SK-N-SH (cell line): ENCODE measurements around the gene UCMA. TPM values are rescaled to one million over a fixed set of nuclear protein-coding genes. Genes with fewer than 3 reads are reported as not detected.

Experiments
- CTCF ChIA-PET: fragments of 300-600, 350-600 bp; formaldehyde crosslinking; extraction: SDS; loops from one replicate; lab custom pipeline; 2021; lab: Yijun Ruan, JAX
- POLR2A ChIA-PET: fragments of 350-600 bp; sonication (Branson Sonifier 250); formaldehyde crosslinking; extraction: SDS; loops from one replicate; lab custom pipeline; 2020; ENCODE audit warnings: antibody characterized with exemption, inconsistent platforms; lab: Yijun Ruan, JAX
- DNase-seq: peaks from one replicate; pipeline ENCODE4 v3.0.0; 2012
- H2AFZ ChIP-seq: fragments of 200-600 bp; sonication (generic); 2 replicates; pipeline ENCODE4 v1.8.1; 2016; ENCODE audit warnings: antibody characterized with exemption, mild to moderate bottlenecking, low read depth
- H3F3A ChIP-seq: fragments of 200-600 bp; sonication (generic); replicated peaks from 2 replicates; pipeline ENCODE3; 2016; ENCODE audit warnings: antibody characterized with exemption, mild to moderate bottlenecking; ENCODE audit not compliant: insufficient read depth
- H3K27ac ChIP-seq, 2 experiments: fragments of 200-500 bp in 1 of 2; fragments of 200-600 bp in 1 of 2; sonication (Bioruptor generic) in 1 of 2; sonication (generic), shearing (Covaris generic) in 1 of 2; 2 replicates each; pipeline versions ENCODE4 v1.5.1 to v1.6.1; 2014 to 2016; ENCODE audit warnings: low read depth in 2 of 2, inconsistent platforms in 1 of 2, low read length in 1 of 2, mild to moderate bottlenecking in 1 of 2, mixed read lengths in 1 of 2
- H3K27me3 ChIP-seq: fragments of 200-600 bp; sonication (generic), shearing (Covaris generic); 2 replicates; pipeline ENCODE4 v1.6.1; 2016; ENCODE audit warnings: mixed run types; ENCODE audit not compliant: insufficient read depth
- H3K36me3 ChIP-seq, 2 experiments: fragments of 200-500 bp in 1 of 2; fragments of 200-600 bp in 1 of 2; sonication (Bioruptor generic) in 1 of 2; sonication (generic) in 1 of 2; replicated peaks in 1 of 2; 2 replicates each; pipeline versions ENCODE3 to v1.5.1; 2014 to 2016; ENCODE audit warnings: low read length in 1 of 2, mild to moderate bottlenecking in 1 of 2; ENCODE audit not compliant: insufficient read depth in 2 of 2, control insufficient read depth in 1 of 2
- H3K4me1 ChIP-seq, 2 experiments: fragments of 200-500 bp in 1 of 2; fragments of 200-600 bp in 1 of 2; sonication (Bioruptor generic) in 1 of 2; sonication (generic), shearing (Covaris generic) in 1 of 2; 2 replicates each; pipeline versions ENCODE4 v1.5.1 to v1.6.1; 2014 to 2016; ENCODE audit warnings: low read depth in 1 of 2, low read length in 1 of 2, mixed run types in 1 of 2; ENCODE audit not compliant: insufficient read depth in 2 of 2, control insufficient read depth in 1 of 2
- H3K4me2 ChIP-seq: fragments of 200-600 bp; sonication (generic), shearing (Covaris generic); 2 replicates; pipeline ENCODE4 v1.6.1; 2017; ENCODE audit warnings: mixed run types
- H3K4me3 ChIP-seq, 2 experiments: fragments of 200-500 bp in 1 of 2; fragments of 200-600 bp in 1 of 2; sonication (Bioruptor generic) in 1 of 2; sonication (generic), shearing (Covaris generic) in 1 of 2; 2 replicates each; pipeline versions ENCODE4 v1.5.1 to v1.8.1; 2014 to 2016; ENCODE audit warnings: low read depth in 2 of 2, inconsistent platforms in 1 of 2, low read length in 1 of 2, mild to moderate bottlenecking in 1 of 2, mixed read lengths in 1 of 2, moderate library complexity in 1 of 2
- H3K79me2 ChIP-seq: fragments of 200-600 bp; sonication (generic); 2 replicates; pipeline ENCODE4 v1.8.1; 2017; ENCODE audit warnings: mild to moderate bottlenecking; ENCODE audit not compliant: insufficient read depth
- H3K9ac ChIP-seq: fragments of 200-600 bp; sonication (generic); 2 replicates; pipeline ENCODE4 v1.6.1; 2017; ENCODE audit warnings: mixed run types
- H3K9me2 ChIP-seq: fragments of 200-600 bp; sonication (generic); 2 replicates; pipeline ENCODE4 v1.6.1; 2017; ENCODE audit warnings: mixed run types
- H3K9me3 ChIP-seq: fragments of 200-600 bp; sonication (generic); 2 replicates; pipeline ENCODE4 v1.6.1; 2017; ENCODE audit warnings: mixed run types, mild to moderate bottlenecking, moderate library complexity
- H4K20me1 ChIP-seq: fragments of 200-600 bp; sonication (generic); 2 replicates; pipeline ENCODE4 v1.6.1; 2017; ENCODE audit warnings: mild to moderate bottlenecking, mixed run types; ENCODE audit not compliant: insufficient read depth
- CTCF ChIP-seq: fragments of 200-600 bp; sonication (generic); IDR thresholded peaks from 2 replicates; pipeline ENCODE4 v1.6.1; 2017; ENCODE audit warnings: antibody characterized with exemption, mild to moderate bottlenecking, moderate library complexity
- ELF1 ChIP-seq: IDR thresholded peaks from 2 replicates; pipeline ENCODE4 v1.4.0; 2012
- EZH2phosphoT487 ChIP-seq: fragments of 200-600 bp; sonication (generic); IDR thresholded peaks from 2 replicates; pipeline ENCODE4 v1.6.1; 2017; ENCODE audit warnings: low read depth, mixed run types, mild to moderate bottlenecking, antibody characterized with exemption, moderate library complexity, borderline replicate concordance
- FOSL2 ChIP-seq: IDR thresholded peaks from 2 replicates; pipeline ENCODE4 v1.4.0; 2012; ENCODE audit warnings: low read depth, mild to moderate bottlenecking, moderate library complexity, borderline replicate concordance
- GABPA ChIP-seq: IDR thresholded peaks from 2 replicates; pipeline ENCODE4 v1.4.0; 2012; ENCODE audit warnings: low read depth, mild to moderate bottlenecking
- IRF3 ChIP-seq: fragments of 150-350 bp; IDR thresholded peaks from 2 replicates; pipeline ENCODE4 v1.6.1; 2016; ENCODE audit warnings: mild to moderate bottlenecking, low read depth, low read length
- JUND ChIP-seq: IDR thresholded peaks from 2 replicates; pipeline ENCODE4 v1.4.0; 2012
- MAX ChIP-seq: IDR thresholded peaks from 2 replicates; pipeline ENCODE4 v1.4.0; 2012; ENCODE audit warnings: low read depth
- NRF1 ChIP-seq: IDR thresholded peaks from 2 replicates; pipeline ENCODE4 v1.6.1; 2012; ENCODE audit warnings: low read depth, mild to moderate bottlenecking, low read length
- PBX3 ChIP-seq: IDR thresholded peaks from 2 replicates; pipeline ENCODE4; 2012
- RFX5 ChIP-seq: IDR thresholded peaks from 2 replicates; pipeline ENCODE4 v1.6.1; 2012; ENCODE audit warnings: mild to moderate bottlenecking, improper control_type of control experiment, low read length
- SIN3A ChIP-seq: IDR thresholded peaks from 2 replicates; pipeline ENCODE4 v1.6.1; 2012; ENCODE audit warnings: low read depth, mild to moderate bottlenecking, low read length, moderate library complexity, borderline replicate concordance
- SMC3 ChIP-seq: IDR thresholded peaks from 2 replicates; pipeline ENCODE4 v1.6.1; 2012; ENCODE audit warnings: low read depth, low read length, improper control_type of control experiment
- TAF1 ChIP-seq: IDR thresholded peaks from 2 replicates; pipeline ENCODE4 v1.6.1; 2012; ENCODE audit warnings: low read depth, mild to moderate bottlenecking, low read length, moderate library complexity, borderline replicate concordance
- TEAD4 ChIP-seq: IDR thresholded peaks from 2 replicates; pipeline ENCODE4 v1.4.0; 2012; ENCODE audit warnings: mild to moderate bottlenecking, borderline replicate concordance; ENCODE audit not compliant: insufficient read depth
- USF1 ChIP-seq: IDR thresholded peaks from 2 replicates; pipeline ENCODE4 v1.4.0; 2012; ENCODE audit warnings: low read depth, borderline replicate concordance
- YY1 ChIP-seq: IDR thresholded peaks from 2 replicates; pipeline ENCODE4 v1.4.0; 2012; ENCODE audit warnings: low read depth, mild to moderate bottlenecking
- WGBS: methylation state at CpG from one replicate; pipeline ENCODE4 v1.1.6; 2017; ENCODE audit warnings: low lambda C conversion rate; 5-methylcytosine and 5-hydroxymethylcytosine counted together
- polyA plus RNA-seq, 3 experiments: library from polyadenylated mRNA; depleted of rRNA; stranded (reverse); fragments of >200 nt; gene quantifications; 2 replicates each; pipeline ENCODE4 v1.2.3, GENCODE V29; 2012

Gene UCMA
- polyA plus RNA-seq, 1 of the 3 experiments (the other 2 are of a cell fraction), result not detected

- Histone ChIP-seq H3K36me3 (no peaks in the 10 kb centered on the region), H3K79me2 (no peaks in the 10 kb centered on the region), H3F3A (no peaks in the 10 kb centered on the region), H3K4me3 (no peak overlapping the region), H3K4me1 (no peaks in the 10 kb centered on the region), H3K9ac (no peak overlapping the region), H3K9me2 (no peaks in the 10 kb centered on the region)
- no peak for DNase-seq
- CTCF ChIA-PET, result interaction anchor here (0.5 kb wide), 1 partner anchor 101 kb away, joined by 3 read pairs; no protein-coding TSS in a partner anchor
- 86% methylated on average over 6 of the region's 6 CpGs for WGBS
- no peak for TF ChIP-seq YY1
- no peak for TF ChIP-seq USF1
- TF ChIP-seq JUND, result no peak
- TF ChIP-seq TAF1, result no peak
- TF ChIP-seq, all 33 proteins: peak for 0
- H3K4me2 ChIP-seq, result no peak overlapping the region
- no peaks in the 10 kb centered on the region for H4K20me1 ChIP-seq
- H2AFZ ChIP-seq, result no peak overlapping the region
- no peaks in the 10 kb centered on the region for H3K9me3 ChIP-seq
- H3K27ac ChIP-seq, result no peak overlapping the region
- POLR2A ChIA-PET, result no interaction called here
- no peaks in the 10 kb centered on the region for H3K27me3 ChIP-seq
Measured at GRCh38 chr10:13222151-13222550, 12.0 kb downstream of the UCMA start.

- Histone ChIP-seq H3K4me3 (no peak overlapping the region), H3K27ac (no peak overlapping the region), H3K79me2 (no peaks in the 10 kb centered on the region), H2AFZ (no peak overlapping the region), H4K20me1 (no peaks in the 10 kb centered on the region), H3K4me1 (no peaks in the 10 kb centered on the region), H3F3A (no peaks in the 10 kb centered on the region), H3K27me3 (no peaks in the 10 kb centered on the region), H3K36me3 (no peaks in the 10 kb centered on the region), H3K9ac (no peak overlapping the region), H3K9me2 (no peaks in the 10 kb centered on the region), H3K9me3 (no peaks in the 10 kb centered on the region), H3K4me2 (no peak overlapping the region)
- no peak for TF ChIP-seq SIN3A
- no peak for TF ChIP-seq SMC3
- TF ChIP-seq TEAD4, result no peak
- TF ChIP-seq JUND, result no peak
- TF ChIP-seq EZH2phosphoT487, result no peak
- TF ChIP-seq IRF3, result no peak
- TF ChIP-seq GABPA, result no peak
- no peak for TF ChIP-seq RFX5
- TF ChIP-seq PBX3, result no peak
- TF ChIP-seq ELF1, result no peak
- TF ChIP-seq CTCF, result no peak
- TF ChIP-seq NRF1, result no peak
- TF ChIP-seq MAX, result no peak
- no peak for TF ChIP-seq FOSL2
- DNase-seq, result no peak
- POLR2A ChIA-PET, result no interaction called here
- WGBS, result 91% methylated on average over 8 of the region's 8 CpGs
- CTCF ChIA-PET, result interaction anchor here (0.5 to 1.4 kb wide), 3 partner anchors 8 to 101 kb away, joined by 3 to 4 read pairs (median 4); no protein-coding TSS in a partner anchor
Measured at GRCh38 chr10:13221572-13221971, 12.6 kb downstream of the UCMA start.
